ENCODE results near the gene BOD1. TPM values are rescaled to one million over a fixed set of nuclear protein-coding genes. Genes with fewer than 3 reads are reported as not detected.

Gene BOD1
- total RNA-seq, 1 donor from 2014 or later, result 70.9 TPM

DNA sequence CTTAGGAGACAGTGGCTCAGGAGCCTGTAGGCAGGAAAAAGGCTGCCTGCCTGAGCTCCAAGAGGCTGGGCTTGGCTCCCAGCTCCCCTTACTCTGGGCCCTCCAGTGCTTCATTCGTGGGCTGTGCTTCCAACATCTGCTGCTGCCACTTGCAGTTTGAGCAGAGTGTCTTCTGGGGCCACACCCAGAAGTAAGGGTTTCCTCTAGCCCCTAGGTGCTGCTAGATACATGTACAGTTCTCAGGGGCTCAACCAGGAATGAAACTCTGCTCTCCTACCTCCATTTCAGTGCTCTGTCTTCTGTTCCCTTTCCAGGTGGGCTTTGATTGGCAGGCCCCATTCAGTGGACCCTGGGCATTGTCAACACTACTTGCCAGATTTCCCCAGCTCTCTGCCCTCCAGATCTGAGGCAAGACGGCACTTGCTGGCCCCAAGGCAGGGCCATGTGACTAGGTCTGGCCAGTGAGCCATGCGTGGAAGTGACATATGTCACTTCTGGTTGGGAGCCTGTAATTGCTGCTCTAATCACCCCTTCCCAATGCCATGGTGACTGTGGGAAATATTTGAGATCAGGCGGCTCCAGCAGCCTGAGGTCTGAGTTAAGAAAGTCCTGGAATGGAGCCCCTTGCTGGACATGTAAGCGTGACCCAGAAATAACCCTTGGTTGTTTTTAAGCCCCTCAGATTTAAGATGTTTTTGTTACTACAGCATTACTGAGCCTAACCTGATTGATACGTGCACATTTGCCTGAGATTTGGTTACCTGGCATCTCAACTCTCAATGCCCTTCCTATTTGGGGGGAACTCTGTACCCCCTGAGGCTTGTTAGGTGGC lies 9.4 kb upstream of the BOD1 start:
- DNase-seq (ENCODE audit: low spot score), result no peak
- no peaks in the 10 kb centered on the region for H3K27me3 Mint-ChIP-seq (ENCODE audit: low read depth)
- no peak overlapping the region for H3K4me3 Mint-ChIP-seq (ENCODE audit: unreplicated experiment)
- H3K27ac Mint-ChIP-seq (ENCODE audit: unreplicated experiment), result no peak overlapping the region
- peaks cover 16% of the 10 kb centered on the region for H3K4me1 Mint-ChIP-seq (ENCODE audit: low read depth)
- no peaks in the 10 kb centered on the region for H3K36me3 Mint-ChIP-seq (ENCODE audit: low read depth)
- H3K9me3 Mint-ChIP-seq (ENCODE audit: low read depth), result no peaks in the 10 kb centered on the region
- TF ChIP-seq, protein P1, sequence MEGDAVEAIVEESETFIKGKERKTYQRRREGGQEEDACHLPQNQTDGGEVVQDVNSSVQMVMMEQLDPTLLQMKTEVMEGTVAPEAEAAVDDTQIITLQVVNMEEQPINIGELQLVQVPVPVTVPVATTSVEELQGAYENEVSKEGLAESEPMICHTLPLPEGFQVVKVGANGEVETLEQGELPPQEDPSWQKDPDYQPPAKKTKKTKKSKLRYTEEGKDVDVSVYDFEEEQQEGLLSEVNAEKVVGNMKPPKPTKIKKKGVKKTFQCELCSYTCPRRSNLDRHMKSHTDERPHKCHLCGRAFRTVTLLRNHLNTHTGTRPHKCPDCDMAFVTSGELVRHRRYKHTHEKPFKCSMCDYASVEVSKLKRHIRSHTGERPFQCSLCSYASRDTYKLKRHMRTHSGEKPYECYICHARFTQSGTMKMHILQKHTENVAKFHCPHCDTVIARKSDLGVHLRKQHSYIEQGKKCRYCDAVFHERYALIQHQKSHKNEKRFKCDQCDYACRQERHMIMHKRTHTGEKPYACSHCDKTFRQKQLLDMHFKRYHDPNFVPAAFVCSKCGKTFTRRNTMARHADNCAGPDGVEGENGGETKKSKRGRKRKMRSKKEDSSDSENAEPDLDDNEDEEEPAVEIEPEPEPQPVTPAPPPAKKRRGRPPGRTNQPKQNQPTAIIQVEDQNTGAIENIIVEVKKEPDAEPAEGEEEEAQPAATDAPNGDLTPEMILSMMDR (IDR thresholded peaks at IDR 0.05), result peak; percentile 55

DNA sequence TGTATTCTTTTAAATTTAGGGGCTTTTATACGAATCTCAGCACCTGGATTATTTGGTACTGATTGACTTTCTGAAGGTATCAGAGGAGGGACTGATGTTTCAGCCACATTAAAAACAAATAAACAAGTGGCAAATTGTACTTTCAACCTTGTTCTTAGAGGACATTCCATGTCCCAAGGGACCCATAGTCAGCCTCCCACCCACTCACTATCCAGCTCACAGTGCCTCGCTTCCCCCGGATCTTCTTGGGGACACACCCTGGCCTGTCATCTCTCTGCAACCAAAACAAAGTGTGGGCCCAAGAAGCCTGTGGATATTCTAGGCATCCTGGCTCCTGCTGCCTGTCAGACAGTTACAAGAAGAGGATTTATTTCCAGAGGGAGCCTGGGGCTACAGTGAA lies 8.8 kb upstream of the BOD1 start:
- TF ChIP-seq, protein P1 (IDR thresholded peaks at IDR 0.05), result no peak
- H3K27ac Mint-ChIP-seq (ENCODE audit: unreplicated experiment), result no peak overlapping the region
- H3K4me1 Mint-ChIP-seq (ENCODE audit: low read depth), result peaks cover 12% of the 10 kb centered on the region
- H3K27me3 Mint-ChIP-seq (ENCODE audit: low read depth), result no peaks in the 10 kb centered on the region
- H3K36me3 Mint-ChIP-seq (ENCODE audit: low read depth), result no peaks in the 10 kb centered on the region
- no peak for DNase-seq (ENCODE audit: low spot score)
- no peak overlapping the region for H3K4me3 Mint-ChIP-seq (ENCODE audit: unreplicated experiment)
- H3K9me3 Mint-ChIP-seq (ENCODE audit: low read depth), result no peaks in the 10 kb centered on the region

DNA sequence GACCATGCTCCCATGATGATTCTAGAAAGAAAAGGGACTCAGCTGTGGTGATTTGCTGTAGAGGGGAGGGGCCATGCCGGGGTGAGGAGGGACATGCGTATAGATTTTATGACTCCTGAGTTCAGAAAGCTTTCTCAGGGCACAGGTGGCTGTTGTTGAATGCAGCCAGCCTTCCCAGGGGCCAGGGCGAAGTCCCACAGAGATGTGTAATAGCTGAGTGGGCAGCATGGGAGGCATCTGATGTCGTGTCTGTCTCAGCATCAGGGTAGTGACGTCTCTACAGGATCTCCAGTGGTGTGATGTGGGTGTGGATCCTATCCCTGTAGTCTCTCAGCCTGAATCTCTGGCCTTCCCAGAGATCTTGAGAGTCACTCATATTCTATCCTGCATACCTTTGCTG lies 7.8 kb upstream of the BOD1 start:
- Mint-ChIP-seq H3K4me3 (ENCODE audit: unreplicated experiment) (no peak overlapping the region), H3K9me3 (ENCODE audit: low read depth) (no peaks in the 10 kb centered on the region), H3K4me1 (ENCODE audit: low read depth) (peaks cover 12% of the 10 kb centered on the region), H3K27me3 (ENCODE audit: low read depth) (no peaks in the 10 kb centered on the region), H3K27ac (ENCODE audit: unreplicated experiment) (no peak overlapping the region), H3K36me3 (ENCODE audit: low read depth) (no peaks in the 10 kb centered on the region)
- DNase-seq (ENCODE audit: low spot score), result no peak
- TF ChIP-seq, protein P1 (IDR thresholded peaks at IDR 0.05), result no peak

DNA sequence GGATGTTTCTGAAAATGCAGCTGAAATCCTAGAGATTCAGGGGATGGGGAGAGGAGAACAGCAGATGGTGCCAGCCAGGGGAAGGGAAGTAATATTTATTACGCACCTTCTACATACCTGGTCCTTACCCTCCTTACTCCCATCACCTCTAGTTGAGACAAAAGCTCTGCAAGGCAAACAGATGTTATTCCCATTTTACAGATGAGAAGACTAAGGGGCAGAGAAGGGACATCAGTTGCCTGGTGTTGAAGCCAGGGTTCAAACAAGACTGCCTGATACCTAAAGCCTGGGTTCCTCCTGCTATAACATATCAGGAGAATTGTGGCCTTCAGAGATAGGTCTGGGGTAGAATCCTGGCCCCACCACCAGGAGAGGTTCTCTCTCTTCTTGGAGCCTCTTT lies 7.3 kb upstream of the BOD1 start:
- H3K36me3 Mint-ChIP-seq (ENCODE audit: low read depth), result no peaks in the 10 kb centered on the region
- peaks cover 17% of the 10 kb centered on the region for H3K4me1 Mint-ChIP-seq (ENCODE audit: low read depth)
- H3K9me3 Mint-ChIP-seq (ENCODE audit: low read depth), result no peaks in the 10 kb centered on the region
- no peak for DNase-seq (ENCODE audit: low spot score)
- no peaks in the 10 kb centered on the region for H3K27me3 Mint-ChIP-seq (ENCODE audit: low read depth)
- H3K4me3 Mint-ChIP-seq (ENCODE audit: unreplicated experiment), result no peak overlapping the region
- H3K27ac Mint-ChIP-seq (ENCODE audit: unreplicated experiment), result no peak overlapping the region
- TF ChIP-seq, protein P1 (IDR thresholded peaks at IDR 0.05), result no peak

DNA sequence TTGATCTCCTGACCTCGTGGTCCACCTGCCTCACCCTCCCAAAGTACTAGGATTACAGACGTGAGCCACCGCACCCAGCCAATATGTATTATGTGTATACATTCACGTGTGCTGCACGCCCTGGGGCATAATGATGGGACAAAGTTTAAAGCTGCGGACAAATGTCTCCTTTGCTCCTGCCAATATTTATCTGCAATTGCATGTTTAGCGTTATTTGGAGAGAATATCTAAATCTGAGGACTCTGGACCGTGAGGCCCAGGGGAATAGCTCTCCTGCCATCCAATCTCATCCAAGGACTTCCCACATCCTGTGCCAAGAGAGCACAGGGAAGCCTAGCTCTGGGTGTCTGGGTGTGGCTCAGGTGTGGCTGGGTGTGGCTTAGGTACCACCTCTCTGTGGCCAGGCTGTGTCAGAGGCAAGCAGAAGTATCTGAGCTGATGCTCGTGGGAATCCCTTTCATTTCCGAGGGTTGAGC lies 6.9 kb upstream of the BOD1 start:
- DNase-seq (ENCODE audit: low spot score), result no peak
- no peak overlapping the region for H3K4me3 Mint-ChIP-seq (ENCODE audit: unreplicated experiment)
- H3K36me3 Mint-ChIP-seq (ENCODE audit: low read depth), result no peaks in the 10 kb centered on the region
- H3K27ac Mint-ChIP-seq (ENCODE audit: unreplicated experiment), result no peak overlapping the region
- TF ChIP-seq, protein P1 (IDR thresholded peaks at IDR 0.05), result no peak
- H3K27me3 Mint-ChIP-seq (ENCODE audit: low read depth), result no peaks in the 10 kb centered on the region
- H3K4me1 Mint-ChIP-seq (ENCODE audit: low read depth), result peaks cover 18% of the 10 kb centered on the region
- no peaks in the 10 kb centered on the region for H3K9me3 Mint-ChIP-seq (ENCODE audit: low read depth)
